ENCODE data around the gene SLC37A1. TPM values are rescaled to one million over a fixed set of nuclear protein-coding genes. Genes with fewer than 3 reads are reported as not detected.

SLC37A1 gene
- total RNA-seq, 4 donors from 2014 or later = 2.3 to 8.8 (median 6.3) TPM

- H3K36me3 ChIP-seq = no peaks in the 10 kb centered on the region
- H3K27ac ChIP-seq = no peak overlapping the region
- intact Hi-C loops (cut with DNase I; ENCODE audit: low total_unique reads) = no loop called here
- no peaks in the 10 kb centered on the region for H3K9me3 ChIP-seq
- H3K4me1 ChIP-seq = no peaks in the 10 kb centered on the region
- no peak overlapping the region for H3K4me3 ChIP-seq
- H3K27me3 ChIP-seq = no peaks in the 10 kb centered on the region
- peak in 1 of 2 donors; percentile 4 for DNase-seq
- no peak for TF ChIP-seq POLR2A (IDR thresholded peaks at IDR 0.05)
- TF ChIP-seq, protein P1, sequence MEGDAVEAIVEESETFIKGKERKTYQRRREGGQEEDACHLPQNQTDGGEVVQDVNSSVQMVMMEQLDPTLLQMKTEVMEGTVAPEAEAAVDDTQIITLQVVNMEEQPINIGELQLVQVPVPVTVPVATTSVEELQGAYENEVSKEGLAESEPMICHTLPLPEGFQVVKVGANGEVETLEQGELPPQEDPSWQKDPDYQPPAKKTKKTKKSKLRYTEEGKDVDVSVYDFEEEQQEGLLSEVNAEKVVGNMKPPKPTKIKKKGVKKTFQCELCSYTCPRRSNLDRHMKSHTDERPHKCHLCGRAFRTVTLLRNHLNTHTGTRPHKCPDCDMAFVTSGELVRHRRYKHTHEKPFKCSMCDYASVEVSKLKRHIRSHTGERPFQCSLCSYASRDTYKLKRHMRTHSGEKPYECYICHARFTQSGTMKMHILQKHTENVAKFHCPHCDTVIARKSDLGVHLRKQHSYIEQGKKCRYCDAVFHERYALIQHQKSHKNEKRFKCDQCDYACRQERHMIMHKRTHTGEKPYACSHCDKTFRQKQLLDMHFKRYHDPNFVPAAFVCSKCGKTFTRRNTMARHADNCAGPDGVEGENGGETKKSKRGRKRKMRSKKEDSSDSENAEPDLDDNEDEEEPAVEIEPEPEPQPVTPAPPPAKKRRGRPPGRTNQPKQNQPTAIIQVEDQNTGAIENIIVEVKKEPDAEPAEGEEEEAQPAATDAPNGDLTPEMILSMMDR (IDR thresholded peaks at IDR 0.05) = no peak
Observed at GRCh38 chr21:42578034-42578433, 64.4 kb downstream of the SLC37A1 start.

DNA sequence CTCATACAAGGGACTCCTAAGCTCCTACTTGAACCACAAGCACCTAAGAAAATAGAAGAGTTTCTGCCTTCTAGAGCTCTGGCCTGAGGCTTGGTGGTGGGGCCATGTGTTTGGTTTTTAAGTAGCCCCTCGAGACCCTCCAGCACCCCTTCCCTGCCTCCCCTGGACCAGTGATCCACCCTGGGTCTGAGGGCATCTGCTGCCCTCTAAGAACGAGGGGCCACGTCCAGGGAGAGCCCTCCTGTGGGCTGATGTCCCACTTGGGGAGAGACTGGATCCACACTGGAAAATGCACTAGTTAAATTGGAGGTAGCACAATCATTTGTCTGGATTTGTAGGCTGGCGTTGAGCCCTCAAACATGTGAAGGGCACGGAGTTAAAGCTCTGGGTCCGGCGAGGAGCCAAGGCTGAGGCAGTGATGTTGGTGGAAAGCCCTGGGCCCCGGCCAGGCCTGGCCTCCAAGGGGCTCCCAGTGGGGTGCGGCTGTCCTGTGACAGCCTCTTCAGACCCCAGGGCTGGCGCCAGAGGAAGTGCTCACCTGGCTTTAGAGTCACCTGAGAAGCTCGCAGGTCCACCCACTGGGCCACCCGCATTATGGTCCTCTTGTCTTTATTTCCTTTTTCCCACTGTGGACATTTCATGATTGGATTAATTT, 65.2 kb downstream of the SLC37A1 start:
- Histone ChIP-seq H3K27ac (no peak overlapping the region), H3K4me3 (no peak overlapping the region), H3K9me3 (no peaks in the 10 kb centered on the region), H3K27me3 (no peaks in the 10 kb centered on the region), H3K36me3 (no peaks in the 10 kb centered on the region), H3K4me1 (no peaks in the 10 kb centered on the region)
- intact Hi-C loops (cut with DNase I; ENCODE audit: low total_unique reads) = no loop called here
- TF ChIP-seq, protein P1 (IDR thresholded peaks at IDR 0.05) = no peak
- no peak for TF ChIP-seq POLR2A (IDR thresholded peaks at IDR 0.05)
- DNase-seq = peak; percentile 0 to 6

DNA sequence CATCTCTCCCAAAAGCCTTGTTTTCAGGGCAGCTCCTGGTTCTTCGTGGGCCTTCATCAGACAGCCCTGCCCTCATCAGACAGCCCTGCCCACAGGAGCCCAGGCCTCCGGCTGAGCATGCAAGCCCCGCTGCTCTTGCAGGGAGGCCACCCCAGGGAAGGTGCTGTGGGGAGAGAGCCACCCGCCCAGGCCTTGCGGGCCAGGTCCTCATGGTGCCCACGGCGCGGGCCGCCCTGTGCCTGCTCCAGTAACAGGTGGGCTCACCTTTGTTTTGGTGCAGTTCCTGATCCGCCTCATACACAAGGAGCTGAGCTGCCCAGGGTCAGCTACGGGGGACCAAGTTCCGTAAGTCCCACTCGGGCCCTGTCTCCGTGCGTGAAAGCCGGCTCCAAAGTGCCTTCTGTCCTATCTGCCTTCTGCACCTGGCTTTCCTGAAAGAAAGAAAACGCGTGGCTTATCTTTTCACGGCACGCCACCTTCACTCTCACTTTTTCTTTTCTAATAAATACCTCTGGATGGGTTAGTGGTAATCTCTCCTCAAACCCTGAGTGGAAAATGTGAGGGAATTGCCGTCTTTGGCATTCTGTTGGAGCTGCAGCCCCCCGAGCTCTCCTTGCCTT, 65.9 kb downstream of the SLC37A1 start:
- DNase-seq = peak in 1 of 2 donors; percentile 11
- H3K27ac ChIP-seq = no peak overlapping the region
- intact Hi-C loops (cut with DNase I; ENCODE audit: low total_unique reads) = no loop called here
- no peaks in the 10 kb centered on the region for H3K36me3 ChIP-seq
- TF ChIP-seq, protein P1 (IDR thresholded peaks at IDR 0.05) = no peak
- no peak for TF ChIP-seq POLR2A (IDR thresholded peaks at IDR 0.05)
- H3K4me3 ChIP-seq = no peak overlapping the region
- H3K27me3 ChIP-seq = no peaks in the 10 kb centered on the region
- no peaks in the 10 kb centered on the region for H3K4me1 ChIP-seq
- no peaks in the 10 kb centered on the region for H3K9me3 ChIP-seq

- Histone ChIP-seq H3K9me3 (no peaks in the 10 kb centered on the region), H3K4me1 (no peaks in the 10 kb centered on the region), H3K27ac (no peak overlapping the region), H3K4me3 (no peak overlapping the region), H3K36me3 (no peaks in the 10 kb centered on the region), H3K27me3 (no peaks in the 10 kb centered on the region)
- intact Hi-C loops (cut with DNase I; ENCODE audit: low total_unique reads) = no loop called here
- TF ChIP-seq, protein P1 (IDR thresholded peaks at IDR 0.05) = no peak
- TF ChIP-seq POLR2A (IDR thresholded peaks at IDR 0.05) = no peak
- peak; percentile 4 for DNase-seq
Observed at GRCh38 chr21:42580076-42580792, 66.6 kb downstream of the SLC37A1 start.

- intact Hi-C loops (cut with DNase I; ENCODE audit: low total_unique reads) = no loop called here
- H3K9me3 ChIP-seq = no peaks in the 10 kb centered on the region
- DNase-seq = peak in 1 of 2 donors; percentile 5
Observed at GRCh38 chr21:42580793-42581321, 67.2 kb downstream of the SLC37A1 start.

More at GRCh38 chr21:42580793-42581321, 67.2 kb downstream of the SLC37A1 start:
- no peak overlapping the region for H3K4me3 ChIP-seq
- no peaks in the 10 kb centered on the region for H3K27me3 ChIP-seq
- no peak for TF ChIP-seq POLR2A (IDR thresholded peaks at IDR 0.05)
- TF ChIP-seq, protein P1 (IDR thresholded peaks at IDR 0.05) = no peak
- no peaks in the 10 kb centered on the region for H3K36me3 ChIP-seq
- no peak overlapping the region for H3K27ac ChIP-seq
- H3K4me1 ChIP-seq = no peaks in the 10 kb centered on the region

All from uterus (tissue), 4 donors.